Colon (tissue), 2 donors: ENCODE data around the gene GLA.

Source experiments
- FAIRE-seq: peaks from 2 replicates; lab custom pipeline; 2012; peaks lifted over from hg19 to GRCh38; lab: Jason Lieb, UNC
- donor health status: control.
- donor health status: control.

The GLA gene

GRCh38 chrX:101397779-101398178 lies 9.9 kb downstream of the GLA start:
- no peak for FAIRE-seq

GRCh38 chrX:101395789-101396188 lies 11.9 kb downstream of the GLA start:
- FAIRE-seq, result no peak

DNA sequence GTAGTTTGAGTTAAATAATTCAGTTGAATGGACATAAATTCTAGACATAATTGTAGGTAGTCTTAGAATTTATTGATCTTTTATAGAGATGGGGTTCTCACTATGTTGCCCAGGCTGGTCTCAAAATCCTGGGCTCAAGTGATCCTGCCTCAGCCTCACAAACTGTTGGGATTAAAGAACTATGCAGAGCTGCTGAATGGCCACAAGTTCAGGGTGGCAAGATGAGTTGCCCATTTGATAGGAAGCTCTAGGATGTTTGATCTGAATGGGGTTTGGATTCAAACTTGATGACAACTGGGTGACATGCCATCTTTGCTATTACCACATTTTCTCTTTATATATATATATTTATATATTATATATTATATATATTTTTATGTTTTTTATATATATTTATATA lies 13.4 kb downstream of the GLA start:
- FAIRE-seq, result no peak

DNA sequence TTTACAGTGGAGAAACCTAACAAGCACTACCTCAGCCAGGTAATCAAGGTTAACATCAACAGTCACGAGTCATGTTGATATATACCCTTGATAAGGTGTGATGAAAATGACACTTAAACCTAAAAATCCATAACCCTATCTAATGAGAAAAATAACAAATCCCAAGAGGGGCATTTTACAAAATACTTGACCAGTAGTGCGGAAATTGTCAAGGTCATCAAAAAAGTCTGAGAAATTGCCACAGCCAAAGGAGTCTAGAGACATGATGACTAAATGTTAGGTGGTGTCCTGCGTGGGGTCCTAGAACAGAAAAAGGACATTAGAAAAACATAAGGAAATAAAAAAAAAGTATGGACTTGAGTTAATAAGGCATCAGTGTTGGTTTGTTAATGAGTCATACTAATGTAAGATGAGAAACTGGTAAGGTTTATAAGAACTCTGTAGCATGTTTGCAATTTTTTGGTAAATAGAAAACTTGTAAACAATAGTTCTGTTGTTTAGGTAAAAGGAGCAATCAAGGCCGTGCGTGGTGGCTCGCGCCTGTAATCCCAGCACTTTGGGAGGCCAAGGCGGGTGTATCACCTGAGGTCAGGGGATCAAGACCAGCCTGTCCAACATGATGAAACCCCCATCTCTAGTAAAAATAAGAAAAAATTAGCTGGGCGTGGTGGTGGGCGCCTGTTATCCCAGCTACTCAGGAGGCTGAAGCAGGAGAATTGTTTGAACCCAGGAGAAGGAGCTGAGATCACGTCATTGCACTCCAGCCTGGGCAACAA lies 14.0 kb downstream of the GLA start:
- FAIRE-seq, result peak; percentile 28

DNA sequence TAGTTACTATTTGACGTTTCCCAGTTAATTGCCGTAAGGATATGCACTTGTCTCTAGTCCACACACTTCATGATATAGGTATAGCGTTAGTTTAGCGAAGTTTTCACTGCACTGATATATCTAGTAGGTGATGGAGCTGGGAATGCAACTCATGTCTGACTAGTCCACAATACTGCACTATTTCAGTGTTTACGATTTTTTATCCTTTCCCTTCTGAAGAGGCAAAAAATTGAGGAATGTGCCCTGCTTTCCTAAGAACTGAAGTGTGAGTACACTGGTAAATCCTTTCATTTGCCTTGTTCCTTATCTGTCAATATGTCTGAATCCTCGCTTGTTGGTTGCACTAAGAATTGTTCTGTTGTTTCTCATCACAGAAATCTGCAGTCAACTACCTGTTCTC lies 15.9 kb downstream of the GLA start:
- no peak for FAIRE-seq

- FAIRE-seq, result no peak
These were observed 16.8 kb downstream of the GLA start, which contains the start of gene RPL36A for GRCh38 chrX:101390664-101391525. Gene RPL36A (plus strand): TSS chrX:101391011. CDS start chrX:101391044, 33 bp downstream.

DNA sequence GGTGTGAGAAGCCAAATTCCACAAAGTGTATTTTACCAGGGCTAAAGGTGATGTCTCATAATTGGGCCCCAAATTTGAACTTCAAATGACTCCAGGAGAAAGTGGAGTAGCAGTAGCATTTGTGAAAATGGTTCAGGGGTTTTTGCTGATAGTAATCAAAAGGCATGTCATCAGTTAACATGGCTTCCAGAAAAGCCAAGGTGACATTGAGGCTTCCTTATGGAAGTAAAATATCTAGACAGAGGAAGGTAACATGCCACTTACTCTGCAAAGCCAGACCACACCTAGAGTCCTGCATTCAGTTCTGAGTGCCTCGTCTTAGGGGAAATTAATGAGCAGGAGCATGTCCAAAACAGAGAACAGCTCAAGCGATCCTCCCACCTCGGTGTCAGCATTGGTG lies 19.1 kb downstream of the GLA start:
- no peak for FAIRE-seq

DNA sequence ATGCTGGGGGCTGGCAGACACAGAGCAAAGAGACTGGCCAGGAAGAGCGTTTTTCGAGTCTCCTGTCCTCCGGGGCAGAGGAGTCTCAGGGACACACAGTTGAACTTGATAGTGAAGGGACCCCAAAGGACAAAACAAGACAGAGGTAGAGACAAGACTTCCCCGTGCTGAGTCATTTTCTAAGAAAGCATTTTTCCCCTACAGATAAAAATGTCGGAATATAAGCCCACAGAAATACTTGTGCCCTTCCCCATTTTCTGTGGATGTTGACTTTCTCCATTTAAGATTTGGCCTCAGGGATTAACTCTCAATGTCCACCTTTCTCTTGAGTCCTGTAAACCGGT lies 21.2 kb downstream of the GLA start:
- no peak for FAIRE-seq

DNA sequence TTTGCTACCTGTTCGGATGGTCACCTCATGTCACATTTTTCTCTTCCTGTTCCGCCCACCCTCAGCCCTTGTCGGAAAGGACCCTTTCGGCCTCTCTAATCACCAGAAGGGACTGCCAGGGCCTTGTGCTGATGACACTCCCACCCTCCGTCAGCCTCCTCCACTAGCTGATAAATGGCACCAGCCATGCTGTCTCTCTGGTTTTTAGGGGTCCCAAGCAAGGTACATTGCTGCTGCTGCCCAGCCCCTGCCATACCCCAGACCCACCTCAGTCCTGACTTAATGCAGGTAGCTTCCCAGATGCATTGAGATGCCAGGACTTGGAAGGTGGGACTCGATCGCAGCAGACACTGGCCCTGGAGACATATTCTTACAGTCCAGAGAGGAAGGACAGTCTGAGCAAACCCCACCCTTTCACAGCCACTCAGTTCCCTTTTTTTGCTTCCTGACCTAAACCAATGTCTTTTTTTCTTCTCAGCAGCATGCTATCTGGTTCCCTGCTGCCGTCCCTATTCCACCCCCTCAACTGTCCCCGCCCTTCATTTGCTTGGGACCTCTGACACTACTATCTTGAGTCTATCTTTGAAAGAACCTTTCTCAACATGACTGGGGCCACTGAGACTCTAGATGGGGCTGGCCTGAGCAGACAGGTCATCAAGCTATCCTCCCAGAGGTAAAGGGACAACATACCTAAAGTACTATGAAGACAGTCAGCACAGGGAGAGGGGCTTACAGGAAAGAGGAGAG lies 21.8 kb downstream of the GLA start, which contains the start of gene BTK:
Gene BTK (minus strand): TSS at position 397 of the 747 bp plus-strand sequence. CDS start 10,907 bp downstream, outside the sequence.
- no peak for FAIRE-seq

DNA sequence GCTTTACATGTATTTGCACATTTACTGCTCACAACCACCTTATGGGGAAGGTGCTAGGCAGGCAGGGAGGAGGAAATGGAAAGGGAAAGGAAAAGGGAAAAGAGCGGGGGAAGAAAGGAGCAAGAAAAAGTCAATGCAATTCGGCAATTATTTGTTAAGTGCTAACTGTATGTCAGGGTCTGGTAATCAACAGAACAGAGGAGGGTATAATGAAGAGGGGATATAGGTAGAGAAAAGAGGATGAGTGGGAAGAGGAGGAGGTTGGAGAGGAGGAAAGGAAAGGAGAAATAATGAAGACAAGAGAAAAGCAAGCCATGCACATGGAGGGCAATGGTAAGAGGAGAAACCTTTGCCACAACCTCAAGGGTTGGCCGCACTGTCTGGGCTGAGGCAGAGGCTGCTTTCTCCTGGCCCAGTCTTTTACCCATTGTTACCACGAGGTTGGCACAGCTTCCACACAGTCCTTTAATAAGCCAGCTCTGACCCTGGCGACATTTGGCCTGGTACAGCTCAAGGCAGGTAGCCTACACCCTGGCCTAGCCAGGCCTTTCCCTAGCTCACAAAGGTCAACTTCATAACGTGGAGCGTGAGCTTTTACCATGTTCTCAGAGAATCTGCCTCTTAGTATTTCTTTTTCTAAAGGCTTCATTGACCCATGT lies 22.6 kb downstream of the GLA start:
- no peak for FAIRE-seq

- no peak for FAIRE-seq
These were observed 24.0 kb downstream of the GLA start for GRCh38 chrX:101383679-101384205.

- FAIRE-seq, result no peak
These were observed 30.2 kb downstream of the GLA start for GRCh38 chrX:101377547-101377946.

DNA sequence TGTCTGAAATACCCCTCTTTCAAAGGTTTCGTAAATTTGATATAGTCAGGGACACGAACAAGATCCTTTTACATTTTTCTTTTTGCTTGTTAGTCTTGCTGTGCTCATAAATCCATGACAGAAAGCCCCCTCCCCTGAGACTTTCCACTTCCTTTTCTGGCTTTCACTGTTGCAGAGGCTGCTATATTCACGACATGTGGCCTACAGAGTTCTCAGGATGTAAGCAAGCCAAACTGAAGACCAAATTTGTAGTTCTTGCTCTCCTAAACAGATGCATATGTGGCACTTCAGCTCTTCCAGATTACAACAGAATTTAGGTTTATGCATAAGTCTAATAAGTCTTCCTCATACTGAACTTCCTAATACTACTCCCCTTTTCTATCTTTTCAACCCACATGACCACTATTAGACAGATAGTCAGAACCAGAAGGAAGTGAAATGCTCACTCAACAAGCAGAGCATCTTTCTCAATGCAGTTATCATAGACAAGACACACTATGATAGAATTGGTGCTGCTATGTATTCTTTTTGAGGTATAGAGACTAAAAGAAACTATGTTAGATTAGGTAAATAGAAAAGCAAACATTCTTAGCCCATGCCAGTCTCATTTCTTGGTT lies 36.7 kb downstream of the GLA start:
- no peak for FAIRE-seq

- FAIRE-seq, result no peak
These were observed 38.0 kb downstream of the GLA start for GRCh38 chrX:101369687-101370086.

GRCh38 chrX:101368800-101369199 lies 38.9 kb downstream of the GLA start:
- no peak for FAIRE-seq

- FAIRE-seq, result no peak
These were observed 42.4 kb downstream of the GLA start for GRCh38 chrX:101365301-101365795.

- FAIRE-seq, result no peak
These were observed 45.0 kb downstream of the GLA start for GRCh38 chrX:101362757-101363156.

GRCh38 chrX:101362116-101362515 lies 45.6 kb downstream of the GLA start:
- FAIRE-seq, result no peak

- FAIRE-seq, result no peak
These were observed 47.3 kb downstream of the GLA start for GRCh38 chrX:101360390-101360789.

DNA sequence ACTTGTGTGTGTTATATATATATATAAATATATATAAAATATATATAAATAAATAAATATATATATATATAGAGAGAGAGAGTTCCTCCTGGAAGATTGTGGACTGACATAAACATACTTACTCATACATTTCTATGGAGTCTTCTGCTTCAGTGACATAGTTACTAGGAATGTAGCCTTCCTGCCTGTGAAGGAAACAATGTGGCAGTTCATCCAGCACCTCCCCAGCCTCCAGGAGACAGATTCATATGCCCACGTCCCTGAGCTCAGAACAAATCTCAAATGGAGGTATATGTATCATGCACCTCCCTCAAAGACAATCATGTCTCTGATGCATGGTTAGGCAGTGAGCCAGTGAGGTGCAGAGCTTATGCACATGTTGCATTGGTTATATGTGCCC lies 47.8 kb downstream of the GLA start:
- peak; percentile 91 for FAIRE-seq

DNA sequence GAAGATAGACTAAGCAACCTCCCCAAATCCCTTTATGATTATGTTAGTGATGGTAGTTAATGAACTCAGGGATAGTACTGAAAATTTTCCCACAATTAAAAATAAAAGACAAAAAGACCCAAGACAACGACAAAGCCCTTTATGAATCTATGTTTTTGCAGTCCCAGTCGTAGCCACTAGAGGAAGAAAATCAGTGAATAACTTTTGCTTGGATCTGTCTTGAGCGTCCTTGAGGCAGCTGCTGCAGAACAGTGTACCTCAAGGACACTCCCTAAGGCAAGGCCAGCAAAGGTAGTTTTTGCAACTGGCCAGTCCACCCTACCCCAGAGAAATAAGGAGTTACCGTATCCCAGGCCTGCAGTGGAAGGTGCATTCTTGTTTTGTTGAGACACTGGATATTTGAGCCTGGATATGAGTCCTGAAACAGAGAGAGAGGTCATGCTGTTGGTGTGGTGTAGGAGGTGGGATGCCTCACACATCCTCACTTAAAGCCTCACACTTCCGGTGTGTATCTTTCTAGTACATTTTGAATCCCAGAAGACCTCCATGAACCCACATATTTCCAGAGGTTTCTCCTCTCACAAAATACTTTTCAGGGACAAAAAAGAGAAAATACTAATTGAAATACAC lies 50.4 kb downstream of the GLA start:
- FAIRE-seq, result no peak
